IMR-90 (cell line): ENCODE data around the gene CXCL11. TPM values are rescaled to one million over a fixed set of nuclear protein-coding genes. Genes with fewer than 3 reads are reported as not detected.

Experiments
- ATAC-seq: fragments of 200-7000 bp; cut with Tn5 transposase; 2 replicates; pipeline ENCODE4 v1.9.1; 2020; ENCODE audit warnings: low read depth, mild to moderate bottlenecking, moderate library complexity
- BruUV-seq: library from RNA; stranded (reverse); fragments of 400-500 nt; replicated peaks from 2 replicates; lab custom pipeline; 2021; lab: Mats Ljungman, UMichigan
- CTCF ChIA-PET: fragments of 300-600 bp; formaldehyde crosslinking; extraction: SDS; loops from one replicate; lab custom pipeline; 2021; ENCODE audit warnings: antibody characterized with exemption; lab: Yijun Ruan, JAX
- POLR2A ChIA-PET: fragments of 300-600 bp; sonication (Branson Sonifier 250); formaldehyde crosslinking; loops from one replicate; lab custom pipeline; 2022; ENCODE audit warnings: antibody characterized with exemption; ENCODE audit not compliant: unreplicated experiment; lab: Charles Lee
- DNase-seq: peaks from one replicate; pipeline ENCODE4 v3.0.0; 2013
- H2AFZ ChIP-seq: replicated peaks from 2 replicates; pipeline ENCODE3; 2013; ENCODE audit warnings: low read length, mild to moderate bottlenecking; ENCODE audit not compliant: poor library complexity
- H2AK5ac ChIP-seq: 2 replicates; pipeline ENCODE4 v1.6.1; 2013; ENCODE audit warnings: low read depth, low read length, inconsistent platforms
- H2AK9ac ChIP-seq: replicated peaks from 2 replicates; pipeline ENCODE3; 2013; ENCODE audit warnings: mild to moderate bottlenecking, low read depth, low read length, moderate library complexity; ENCODE audit not compliant: poor library complexity
- H2BK120ac ChIP-seq: 2 replicates; pipeline ENCODE4 v1.6.1; 2013; ENCODE audit warnings: low read depth, low read length, inconsistent platforms
- H2BK15ac ChIP-seq: 3 replicates; pipeline ENCODE4 v1.6.1; 2013; ENCODE audit warnings: low read depth, low read length, inconsistent platforms
- H2BK20ac ChIP-seq: 2 replicates; pipeline ENCODE4 v1.6.1; 2013; ENCODE audit warnings: low read depth, mild to moderate bottlenecking, inconsistent platforms, low read length, moderate library complexity
- H2BK5ac ChIP-seq: 2 replicates; pipeline ENCODE4 v1.6.1; 2013; ENCODE audit warnings: mild to moderate bottlenecking, low read depth, low read length, inconsistent platforms; ENCODE audit not compliant: poor library complexity, severe bottlenecking
- H3K14ac ChIP-seq: replicated peaks from 2 replicates; pipeline ENCODE4 v1.6.1; 2013; ENCODE audit warnings: low read depth, low read length, inconsistent platforms
- H3K18ac ChIP-seq: 2 replicates; pipeline ENCODE4 v1.6.1; 2013; ENCODE audit warnings: low read depth, low read length, control low read depth
- H3K23ac ChIP-seq: 2 replicates; pipeline ENCODE4 v1.6.1; 2013; ENCODE audit warnings: low read depth, low read length, inconsistent platforms
- H3K27ac ChIP-seq: 2 replicates; pipeline ENCODE4 v1.5.1; 2013; ENCODE audit warnings: mild to moderate bottlenecking, control low read depth, low read length; ENCODE audit not compliant: insufficient read depth
- H3K27me3 ChIP-seq: 2 replicates; pipeline ENCODE4 v1.6.1; 2013; ENCODE audit warnings: low read length; ENCODE audit not compliant: control insufficient read depth, insufficient read depth
- H3K36me3 ChIP-seq: 2 replicates; pipeline ENCODE4 v1.6.1; 2013; ENCODE audit warnings: low read length, mixed read lengths; ENCODE audit not compliant: control insufficient read depth, insufficient read depth
- H3K4ac ChIP-seq: 2 replicates; pipeline ENCODE4 v1.6.1; 2013; ENCODE audit warnings: low read depth, low read length, inconsistent platforms
- H3K4me1 ChIP-seq: 2 replicates; pipeline ENCODE4 v1.6.1; 2013; ENCODE audit warnings: low read length, mixed read lengths; ENCODE audit not compliant: control insufficient read depth, insufficient read depth
- H3K4me2 ChIP-seq: 2 replicates; pipeline ENCODE4 v1.6.1; 2013; ENCODE audit warnings: low read depth, mild to moderate bottlenecking, control low read depth, low read length, moderate library complexity
- H3K4me3 ChIP-seq: 2 replicates; pipeline ENCODE4 v1.5.1; 2013; ENCODE audit warnings: low read depth, mild to moderate bottlenecking, control low read depth, low read length, moderate library complexity; ENCODE audit not compliant: insufficient read depth
- H3K56ac ChIP-seq: 2 replicates; pipeline ENCODE4 v1.6.1; 2013; ENCODE audit warnings: low read length, inconsistent platforms; ENCODE audit not compliant: insufficient read depth; ENCODE audit errors: extremely low read depth
- H3K79me1 ChIP-seq, 2 experiments: 2 replicates each; pipeline ENCODE4 v1.6.1; 2013; ENCODE audit warnings: low read length in 2 of 2, inconsistent platforms in 1 of 2, low read depth in 1 of 2
- H3K9ac ChIP-seq: 2 replicates; pipeline ENCODE4 v1.6.1; 2013; ENCODE audit warnings: low read depth, low read length, control low read depth
- H3K9me1 ChIP-seq: 2 replicates; pipeline ENCODE4 v1.6.1; 2013; ENCODE audit warnings: low read length, inconsistent platforms; ENCODE audit not compliant: insufficient read depth
- H3K9me3 ChIP-seq: 2 replicates; pipeline ENCODE4 v1.6.1; 2013; ENCODE audit warnings: low read length; ENCODE audit not compliant: control insufficient read depth, insufficient read depth
- H4K20me1 ChIP-seq: 2 replicates; pipeline ENCODE4 v1.6.1; 2013; ENCODE audit warnings: low read length, inconsistent platforms; ENCODE audit not compliant: insufficient read depth
- H4K5ac ChIP-seq: 2 replicates; pipeline ENCODE4 v1.6.1; 2013; ENCODE audit warnings: mild to moderate bottlenecking, low read depth, low read length, control low read depth
- H4K8ac ChIP-seq, 2 experiments: 2 replicates each; pipeline ENCODE4 v1.6.1; 2013; ENCODE audit warnings: low read depth in 2 of 2, low read length in 2 of 2, control low read depth in 1 of 2, inconsistent platforms in 1 of 2
- H4K91ac ChIP-seq: 2 replicates; pipeline ENCODE4 v1.6.1; 2013; ENCODE audit warnings: low read depth, low read length, inconsistent platforms; ENCODE audit not compliant: insufficient read depth
- BHLHE40 ChIP-seq: fragments of 150-350 bp; IDR thresholded peaks from 2 replicates; pipeline ENCODE4 v1.6.1; 2016; ENCODE audit warnings: mild to moderate bottlenecking, low read depth, low read length
- CEBPB ChIP-seq: IDR thresholded peaks from 2 replicates; pipeline ENCODE4 v1.6.1; 2012; ENCODE audit warnings: low read depth, low read length, improper control_type of control experiment
- CHD1 ChIP-seq: IDR thresholded peaks from 2 replicates; pipeline ENCODE4 v1.6.1; 2012; ENCODE audit warnings: low read depth, low read length, improper control_type of control experiment
- MAZ ChIP-seq: IDR thresholded peaks from 2 replicates; pipeline ENCODE4 v1.6.1; 2012; ENCODE audit warnings: low read depth, mild to moderate bottlenecking, low read length, improper control_type of control experiment, moderate library complexity, borderline replicate concordance
- MXI1 ChIP-seq: IDR thresholded peaks from 2 replicates; pipeline ENCODE4 v1.6.1; 2012; ENCODE audit warnings: low read depth, mild to moderate bottlenecking, low read length, moderate library complexity, borderline replicate concordance
- POLR2A ChIP-seq: IDR thresholded peaks from 2 replicates; pipeline ENCODE4 v1.6.1; 2012; ENCODE audit warnings: mild to moderate bottlenecking, low read depth, low read length
- RCOR1 ChIP-seq: IDR thresholded peaks from 2 replicates; pipeline ENCODE4 v1.6.1; 2012; ENCODE audit warnings: mild to moderate bottlenecking, low read length, improper control_type of control experiment; ENCODE audit not compliant: insufficient replicate concordance
- WGBS, 2 experiments: methylation state at CpG; one replicate each; pipeline versions ENCODE4 v1.1.5 to v1.1.7; 2013; ENCODE audit warnings: missing lambda C conversion rate in 2 of 2; ENCODE audit not compliant: insufficient read length in 1 of 2; ENCODE audit errors: extremely low coverage in 2 of 2; 5-methylcytosine and 5-hydroxymethylcytosine counted together
- dilution Hi-C: fragments of 300-500 bp; cut with HindIII; formaldehyde crosslinking; loops from one replicate; pipeline ENCODE4 v1.14.3; 2018; ENCODE audit warnings: low sequenced_read_pairs; ENCODE audit not compliant: unreplicated experiment
- in situ Hi-C: fragments of 300-500 bp; cut with MboI; formaldehyde crosslinking; loops from 3 replicates; pipeline ENCODE4 v1.14.3; 2019; ENCODE audit warnings: low sequenced_read_pairs, inconsistent platforms, mixed read lengths
- intact Hi-C: fragments of 100-400 bp; cut with micrococcal nuclease; formaldehyde crosslinking; loops from 2 replicates; pipeline ENCODE4 v1.10.0; 2022
- polyA plus RNA-seq, 3 experiments: library from polyadenylated mRNA; depleted of rRNA; stranded (reverse); fragments of >200 nt; gene quantifications; 2 replicates each; pipeline ENCODE4 v1.2.3, GENCODE V29; 2012; ENCODE audit warnings: low replicate concordance in 1 of 3
- total RNA-seq: library from RNA; depleted of rRNA; stranded (reverse); fragments of >200 nt; gene quantifications from 2 replicates; pipeline ENCODE4 v1.2.3, GENCODE V29; 2012

Gene CXCL11
- total and polyA plus RNA-seq, 2 of the 4 experiments (the other 2 are of a cell fraction): under 0.01 TPM; not detected in 1

DNA sequence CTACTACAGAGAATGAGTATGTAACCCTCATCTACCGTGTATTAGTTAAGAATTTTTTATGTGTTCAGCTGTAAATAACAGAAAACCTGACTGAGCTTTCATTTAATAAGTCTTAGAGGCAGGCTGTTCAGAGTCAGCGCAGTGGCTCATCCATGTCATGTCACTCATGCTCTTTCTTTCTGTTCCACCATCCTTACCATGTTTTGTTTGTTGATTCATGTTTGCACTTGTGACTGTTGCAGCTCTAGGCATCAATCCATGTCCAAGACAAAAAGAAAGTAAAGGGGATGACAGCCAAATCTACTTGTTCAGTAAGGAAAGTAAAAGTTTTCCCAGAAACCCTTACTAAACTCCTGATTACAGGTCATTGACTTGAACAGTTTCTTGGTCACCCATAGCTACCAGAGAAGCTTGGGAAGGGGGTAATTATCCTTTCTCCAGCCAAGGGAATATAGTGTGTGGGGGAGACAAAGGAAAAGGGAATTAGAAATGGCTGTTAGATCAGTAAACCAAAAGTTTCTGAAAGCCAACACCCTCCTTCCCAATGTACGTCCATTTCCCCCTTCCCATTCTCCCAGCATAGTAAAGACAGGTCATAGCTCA lies 47.6 kb upstream of the CXCL11 start:
- ATAC-seq: no peak

More for the DNA sequence above, 47.6 kb upstream of the CXCL11 start:
- H3K9ac ChIP-seq: no peak overlapping the region
- TF ChIP-seq POLR2A (no peak), BHLHE40 (no peak), MAZ (no peak), MXI1 (no peak), RCOR1 (no peak), CEBPB (no peak), CHD1 (no peak)
- intact Hi-C loops (loop anchor here (10.0 kb wide), 1 partner anchor 189 kb away; no protein-coding TSS in a partner anchor), in situ Hi-C loops (no loop called here), dilution Hi-C loops (no loop called here)
- no peaks in the 10 kb centered on the region for H3K9me1 ChIP-seq
- H3K27ac ChIP-seq: no peak overlapping the region
- no CpG with 5 or more reads among the region's 3 CpGs for WGBS, 2 experiments
- no peak overlapping the region for H4K91ac ChIP-seq
- no peak overlapping the region for H4K5ac ChIP-seq
- no peak overlapping the region for H2AK9ac ChIP-seq
- no peaks in the 10 kb centered on the region for H3K79me1 ChIP-seq
- no peaks in the 10 kb centered on the region for H3K9me3 ChIP-seq
- H2AFZ ChIP-seq: no peak overlapping the region
- H2AK5ac ChIP-seq: no peak overlapping the region
- no peak overlapping the region for H2BK15ac ChIP-seq
- ChIA-PET CTCF (interaction anchor here (0.6 to 1.1 kb wide), 2 partner anchors 9 to 169 kb away, joined by 3 read pairs; partner anchors contain the start of gene ART3), POLR2A (interaction anchor here (0.6 kb wide), 1 partner anchor 182 kb away, joined by 3 read pairs; no protein-coding TSS in a partner anchor)
- no peaks in the 10 kb centered on the region for H4K20me1 ChIP-seq
- H2BK5ac ChIP-seq: no peak overlapping the region
- H3K14ac ChIP-seq: no peak overlapping the region
- no peak overlapping the region for H3K56ac ChIP-seq
- H3K4me3 ChIP-seq: no peak overlapping the region
- no peak for DNase-seq
- H3K27me3 ChIP-seq: peaks cover 27% of the 10 kb centered on the region
- no peak overlapping the region for H3K23ac ChIP-seq
- no peak overlapping the region for H3K4ac ChIP-seq
- H3K4me1 ChIP-seq: no peaks in the 10 kb centered on the region
- H3K18ac ChIP-seq: no peak overlapping the region
- no peak overlapping the region for H4K8ac ChIP-seq
- no peak overlapping the region for H2BK120ac ChIP-seq
- no TSS peak for BruUV-seq
- no peak overlapping the region for H2BK20ac ChIP-seq
- H3K36me3 ChIP-seq: no peaks in the 10 kb centered on the region
- no peak overlapping the region for H3K4me2 ChIP-seq
